Measurements from ENCODE around the gene PHF21B.

PHF21B gene

GRCh38 chr22:45019861-45020655 is 10.3 kb upstream of the PHF21B start:
- no peak for DNase-seq (ENCODE audit: low read depth in 2 of 2, low spot score in 1 of 2)

DNA sequence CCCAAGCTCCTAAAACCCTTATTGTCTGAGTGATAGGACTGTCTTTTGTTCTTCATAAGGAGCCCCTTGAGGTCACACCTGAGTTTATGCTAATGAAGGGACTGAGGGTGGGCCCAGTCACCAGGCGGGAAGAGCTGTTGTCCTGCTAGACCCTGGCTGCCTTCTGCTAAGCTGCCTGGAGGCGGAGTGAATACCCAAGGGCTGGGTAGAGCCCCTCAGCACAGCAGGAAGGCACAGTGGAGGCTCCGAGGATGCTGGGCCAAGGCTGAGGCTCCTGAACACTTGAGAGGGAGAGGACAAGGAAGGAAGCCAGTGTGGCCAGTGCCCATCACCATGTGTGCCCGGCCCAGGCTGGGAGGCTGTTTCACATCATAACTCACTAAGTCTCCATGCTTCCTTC is 4.8 kb upstream of the PHF21B start:
- no peak for DNase-seq (ENCODE audit: low read depth in 2 of 2, low spot score in 1 of 2)

DNA sequence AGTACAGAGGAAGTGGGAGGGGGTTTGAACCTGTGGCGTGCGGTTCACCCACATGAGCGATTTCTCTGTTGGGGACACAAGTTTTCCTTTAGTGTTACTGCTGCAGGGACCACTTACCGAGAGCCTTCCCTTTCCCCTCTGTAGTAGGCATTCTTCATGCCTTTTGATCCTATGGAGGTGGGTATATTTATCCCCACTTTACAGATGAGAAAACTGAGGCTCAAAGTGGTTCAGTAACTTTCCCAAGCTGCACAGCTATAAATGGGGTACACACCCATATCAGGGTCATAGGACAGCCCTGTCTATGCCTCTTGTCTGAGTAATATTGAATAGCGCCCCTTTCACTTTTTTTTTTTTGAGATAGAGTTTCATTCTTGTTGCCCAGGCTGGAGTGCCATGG is 3.3 kb upstream of the PHF21B start:
- no peak for DNase-seq (ENCODE audit: low read depth in 2 of 2, low spot score in 1 of 2)

DNA sequence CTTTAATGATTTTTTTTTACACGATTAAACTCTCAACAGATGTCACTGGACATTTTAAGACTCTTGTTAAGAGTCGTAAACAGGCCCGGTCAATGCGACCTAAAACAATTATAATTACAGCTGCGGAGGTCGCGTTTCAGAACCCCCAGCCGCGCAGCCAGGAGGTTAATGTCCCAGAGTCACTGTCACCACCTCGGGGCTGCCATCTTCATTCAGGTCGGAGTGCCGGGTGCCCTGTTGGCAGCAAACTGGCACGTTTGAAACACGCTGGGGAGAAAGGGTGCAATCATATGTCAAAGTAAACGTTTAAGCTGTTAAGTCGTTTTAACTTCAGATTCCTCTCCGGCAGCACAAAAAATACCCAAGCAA is 711 bp upstream of the PHF21B start:
- DNase-seq (ENCODE audit: low read depth in 2 of 2, low spot score in 1 of 2): no peak

DNA sequence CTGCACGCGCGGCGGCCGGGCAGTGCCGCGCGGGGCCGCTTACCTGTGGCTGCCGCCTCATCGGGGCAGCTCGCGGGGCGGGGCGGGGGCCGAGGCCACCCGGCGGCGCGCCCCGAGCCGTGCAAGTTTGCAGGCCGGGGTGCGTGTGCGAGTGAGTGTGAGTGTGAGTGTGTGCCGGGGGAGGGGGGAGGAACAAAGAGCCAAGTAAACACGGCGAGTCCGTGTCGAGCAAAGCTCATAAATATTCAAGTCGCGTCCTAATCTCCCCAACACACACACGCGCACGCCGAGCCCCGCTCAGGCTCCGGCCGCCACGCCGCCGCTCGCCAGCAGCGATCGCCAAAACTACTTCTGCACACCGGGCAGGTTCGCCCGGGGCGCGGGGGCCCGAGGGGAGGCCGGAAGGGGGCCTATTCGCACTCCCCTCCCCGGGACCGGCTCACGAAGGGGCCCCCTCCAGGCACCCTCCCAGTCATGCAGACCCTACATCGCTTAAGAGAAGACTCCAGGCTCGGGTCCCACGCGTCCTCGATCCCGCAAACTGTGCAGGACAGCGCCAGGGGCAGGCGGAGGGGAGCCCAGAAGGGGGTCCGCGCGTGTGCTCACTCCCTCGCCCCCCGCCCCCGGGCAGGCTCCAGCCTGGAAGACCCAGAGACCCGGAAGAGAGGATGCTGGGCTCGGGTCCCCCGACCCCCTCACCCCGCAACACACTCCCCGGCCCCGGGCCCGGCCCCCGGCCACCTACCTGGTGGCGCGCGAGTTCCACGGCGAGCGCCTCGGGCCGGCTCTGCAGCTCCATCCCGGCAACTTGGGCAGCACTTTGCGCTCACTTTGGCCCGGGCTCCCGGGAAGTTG is 827 bp downstream of the PHF21B start:
- no peak for DNase-seq (ENCODE audit: low read depth in 2 of 2, low spot score in 1 of 2)

DNA sequence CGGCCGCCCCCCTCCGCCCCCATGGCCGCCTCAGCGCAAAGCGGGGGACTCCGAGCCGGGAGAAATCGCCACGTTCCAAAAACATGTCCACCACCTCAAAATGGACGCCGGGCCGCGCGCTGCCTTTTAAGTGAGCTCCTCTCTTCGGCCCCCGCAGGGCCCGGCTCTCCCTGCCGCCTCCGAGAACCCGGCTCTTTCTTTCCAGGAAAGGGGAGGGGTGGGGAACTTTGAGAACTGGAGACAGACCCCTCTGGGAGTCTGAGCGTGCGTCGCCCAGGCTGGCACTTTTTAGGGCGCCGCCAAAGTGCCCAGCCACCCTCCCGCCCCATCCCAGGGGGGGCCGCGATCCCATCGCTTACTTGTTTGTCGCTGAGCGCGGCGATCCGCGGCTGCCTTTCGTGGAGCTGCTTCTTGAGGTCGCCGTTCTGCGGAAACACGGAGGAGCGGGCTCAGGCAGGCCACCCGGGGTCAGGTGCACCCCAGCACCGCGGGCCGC is 1.6 kb downstream of the PHF21B start:
- DNase-seq (ENCODE audit: low read depth in 2 of 2, low spot score in 1 of 2): no peak

DNA sequence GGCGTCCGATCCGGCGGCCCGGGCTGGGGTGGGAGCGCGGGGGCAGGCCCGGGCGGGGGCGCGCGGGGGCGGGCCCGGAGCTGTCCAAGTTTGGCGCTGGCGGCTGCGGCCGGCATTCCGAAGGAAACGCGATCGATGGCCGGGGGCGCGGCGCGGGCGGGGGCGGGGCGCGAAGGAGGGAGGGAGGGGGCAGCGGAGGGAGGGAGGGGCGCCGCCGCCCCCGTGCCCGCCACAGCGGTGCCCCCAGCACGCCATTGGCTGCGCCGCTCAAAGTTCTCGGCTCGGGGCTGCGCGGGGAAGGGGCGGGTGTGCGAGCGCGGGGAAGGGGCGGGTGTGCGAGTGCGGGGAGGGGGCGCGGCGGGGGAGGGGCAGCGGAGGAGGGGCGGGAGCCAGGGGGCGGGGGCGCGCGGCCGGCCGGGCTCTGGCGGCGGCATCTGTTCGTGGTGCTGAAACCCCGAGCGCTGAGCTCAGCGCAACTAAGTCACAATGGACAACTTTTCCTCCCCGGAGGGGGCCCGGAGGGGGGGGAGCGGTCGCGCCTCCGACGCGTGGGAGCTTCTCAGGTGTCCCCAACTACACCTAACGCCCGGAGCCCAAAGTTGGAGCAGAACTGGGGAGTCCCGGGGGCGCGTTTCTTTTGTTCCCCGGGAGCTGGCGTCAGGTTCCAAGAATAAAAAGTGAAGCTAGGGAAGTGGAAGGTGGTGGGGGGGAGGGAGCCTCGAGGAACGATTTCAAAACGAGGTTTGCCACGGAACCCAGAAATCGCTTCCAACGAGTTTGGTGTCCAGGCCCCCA is 2.2 kb downstream of the PHF21B start:
- no peak for DNase-seq (ENCODE audit: low read depth in 2 of 2, low spot score in 1 of 2)

GRCh38 chr22:45006964-45007390 is 2.8 kb downstream of the PHF21B start:
- no peak for DNase-seq (ENCODE audit: low read depth in 2 of 2, low spot score in 1 of 2)

DNA sequence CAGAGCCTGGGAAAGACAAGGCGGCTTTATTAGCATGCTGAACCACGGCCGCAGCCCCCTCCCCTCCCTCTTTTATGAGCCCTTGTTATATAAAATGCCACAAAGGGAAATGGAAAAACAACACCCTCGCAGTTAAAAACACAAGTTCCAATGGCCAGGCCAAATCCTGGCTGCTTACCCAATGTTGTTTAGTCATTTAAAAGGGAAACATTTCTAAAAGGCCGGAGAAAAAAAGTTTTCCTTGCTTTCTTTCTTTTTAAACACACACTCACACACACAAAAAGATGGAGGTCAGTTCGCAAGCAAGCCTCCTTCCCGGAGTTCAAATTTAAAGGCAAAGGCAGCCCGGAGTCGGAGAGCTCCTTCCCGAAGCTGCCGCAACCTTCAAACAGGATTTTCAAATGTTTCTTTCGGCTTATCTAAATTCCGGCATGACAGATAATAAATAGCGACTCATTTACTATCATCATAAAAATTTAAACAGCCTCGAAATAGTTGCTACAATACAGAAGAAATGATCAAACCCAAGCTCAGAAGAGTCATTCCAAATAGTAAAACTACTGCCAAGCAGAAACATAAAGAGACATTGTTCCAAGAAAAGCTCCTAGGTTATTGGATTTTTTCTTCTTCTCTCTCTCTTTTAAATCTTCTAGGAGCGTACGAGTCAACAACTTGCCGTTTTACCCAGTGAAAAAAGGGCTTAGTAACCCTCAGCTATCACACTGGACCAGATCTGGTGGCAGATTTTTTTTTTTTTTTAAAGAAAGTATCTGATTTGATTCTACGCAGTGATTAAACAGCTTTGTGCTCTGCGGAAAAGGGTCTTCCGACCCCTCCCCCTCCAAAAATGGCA is 3.5 kb downstream of the PHF21B start:
- DNase-seq (ENCODE audit: low read depth in 2 of 2, low spot score in 1 of 2): no peak

DNA sequence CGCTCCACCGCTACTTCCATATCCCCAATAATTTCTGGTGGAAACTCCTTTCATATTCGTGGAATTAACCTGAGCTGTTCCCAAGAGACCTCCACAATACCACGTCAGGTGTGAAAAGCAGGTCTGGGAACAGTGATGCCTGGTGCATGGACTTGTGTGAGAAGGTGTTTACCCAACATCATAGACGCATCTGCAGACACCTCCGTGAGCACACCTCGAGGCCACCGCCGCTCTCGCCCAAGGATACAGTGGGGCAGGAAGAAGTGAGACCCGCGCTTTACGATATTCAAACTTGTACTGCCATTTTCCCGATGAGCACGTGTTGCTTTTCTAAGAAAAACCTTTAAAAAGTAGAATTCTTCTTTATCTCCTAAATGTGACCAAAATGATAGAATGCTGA is 8.2 kb downstream of the PHF21B start:
- no peak for DNase-seq (ENCODE audit: low read depth in 2 of 2, low spot score in 1 of 2)

- no peak for DNase-seq (ENCODE audit: low read depth in 2 of 2, low spot score in 1 of 2)
Observed at GRCh38 chr22:45000330-45000729, 9.5 kb downstream of the PHF21B start.

GRCh38 chr22:44999687-45000086 is 10.1 kb downstream of the PHF21B start:
- DNase-seq (ENCODE audit: low read depth in 2 of 2, low spot score in 1 of 2): no peak

DNA sequence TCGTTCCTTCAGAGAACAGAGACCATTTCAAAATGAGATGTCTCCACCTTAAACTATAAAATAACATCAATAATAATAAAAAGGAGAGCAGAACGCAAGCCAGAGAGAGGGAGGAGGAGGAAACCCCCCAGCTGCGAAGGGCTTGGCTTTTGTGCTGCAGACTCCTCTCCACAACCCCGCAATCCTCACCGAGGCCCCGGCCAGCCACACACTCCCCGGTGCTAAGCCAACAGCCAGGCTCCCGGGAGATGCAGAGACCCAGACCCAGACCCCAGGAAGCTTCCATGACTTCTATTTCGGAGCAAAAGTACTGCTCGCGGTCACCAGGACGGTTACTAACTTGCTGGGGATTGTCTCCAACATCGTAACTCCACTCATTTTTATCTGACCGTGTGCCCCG is 10.6 kb downstream of the PHF21B start:
- no peak for DNase-seq (ENCODE audit: low read depth in 2 of 2, low spot score in 1 of 2)

- no peak for DNase-seq (ENCODE audit: low read depth in 2 of 2, low spot score in 1 of 2)
Observed at GRCh38 chr22:44998296-44998695, 11.5 kb downstream of the PHF21B start.

GRCh38 chr22:44997060-44997459 is 12.7 kb downstream of the PHF21B start:
- no peak for DNase-seq (ENCODE audit: low read depth in 2 of 2, low spot score in 1 of 2)

DNA sequence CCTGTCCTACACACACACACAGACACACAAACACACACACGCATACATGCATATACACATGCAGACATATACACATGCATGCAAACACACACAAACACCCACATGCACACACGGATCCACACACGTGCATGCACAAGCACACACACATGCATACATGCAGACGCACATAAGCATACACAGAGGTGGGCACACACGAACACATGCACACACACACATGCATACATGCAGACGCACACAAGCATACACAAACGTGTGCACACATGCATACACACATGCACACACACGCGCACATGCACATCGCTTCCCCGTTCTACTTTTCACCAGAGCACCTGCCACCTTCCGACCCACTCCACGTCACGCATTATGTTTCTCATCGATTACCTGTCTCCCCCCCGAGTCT is 13.2 kb downstream of the PHF21B start:
- DNase-seq (ENCODE audit: low read depth in 2 of 2, low spot score in 1 of 2): no peak

DNA sequence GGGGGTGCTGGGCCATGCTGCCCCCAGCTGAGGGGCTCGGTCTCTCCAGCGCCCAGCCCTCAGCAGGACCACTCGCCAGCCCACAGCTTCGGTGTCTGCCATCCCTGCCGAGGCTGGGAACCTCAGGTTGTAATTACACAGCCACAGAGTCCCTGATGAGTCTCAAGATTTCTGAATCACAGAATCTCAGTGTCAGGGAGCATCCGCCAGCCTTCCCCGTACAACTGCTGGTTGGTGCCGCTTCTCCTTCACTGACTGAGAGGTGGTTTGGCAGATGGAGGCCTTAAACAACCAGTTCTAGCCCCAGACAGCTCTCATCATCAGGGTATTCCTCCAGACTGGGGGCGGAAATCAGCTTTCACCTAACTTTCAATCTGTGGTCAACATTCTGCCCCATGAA is 13.7 kb downstream of the PHF21B start:
- no peak for DNase-seq (ENCODE audit: low read depth in 2 of 2, low spot score in 1 of 2)

DNA sequence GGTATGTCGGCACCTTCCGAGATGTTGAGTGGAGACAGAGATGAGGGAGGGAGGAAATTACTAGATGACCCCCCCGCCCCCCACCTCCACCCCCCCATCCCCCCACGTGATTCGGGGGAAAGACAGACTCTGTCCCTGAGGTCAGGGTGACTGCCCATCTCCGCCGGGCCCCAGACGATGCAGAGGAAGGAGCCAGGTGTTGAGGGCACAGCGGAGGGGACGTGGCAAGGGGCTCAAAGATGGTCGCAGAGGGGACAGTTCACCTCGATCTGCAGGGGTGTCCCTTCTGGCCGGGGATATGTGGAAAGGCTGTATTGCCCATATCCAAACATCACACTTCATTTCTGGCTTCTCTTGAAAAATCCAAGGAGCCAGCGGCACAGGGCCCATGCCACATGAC is 14.1 kb downstream of the PHF21B start:
- no peak for DNase-seq (ENCODE audit: low read depth in 2 of 2, low spot score in 1 of 2)

- DNase-seq (ENCODE audit: low read depth in 2 of 2, low spot score in 1 of 2): no peak
Observed at GRCh38 chr22:44995105-44995514, 14.7 kb downstream of the PHF21B start.

DNA sequence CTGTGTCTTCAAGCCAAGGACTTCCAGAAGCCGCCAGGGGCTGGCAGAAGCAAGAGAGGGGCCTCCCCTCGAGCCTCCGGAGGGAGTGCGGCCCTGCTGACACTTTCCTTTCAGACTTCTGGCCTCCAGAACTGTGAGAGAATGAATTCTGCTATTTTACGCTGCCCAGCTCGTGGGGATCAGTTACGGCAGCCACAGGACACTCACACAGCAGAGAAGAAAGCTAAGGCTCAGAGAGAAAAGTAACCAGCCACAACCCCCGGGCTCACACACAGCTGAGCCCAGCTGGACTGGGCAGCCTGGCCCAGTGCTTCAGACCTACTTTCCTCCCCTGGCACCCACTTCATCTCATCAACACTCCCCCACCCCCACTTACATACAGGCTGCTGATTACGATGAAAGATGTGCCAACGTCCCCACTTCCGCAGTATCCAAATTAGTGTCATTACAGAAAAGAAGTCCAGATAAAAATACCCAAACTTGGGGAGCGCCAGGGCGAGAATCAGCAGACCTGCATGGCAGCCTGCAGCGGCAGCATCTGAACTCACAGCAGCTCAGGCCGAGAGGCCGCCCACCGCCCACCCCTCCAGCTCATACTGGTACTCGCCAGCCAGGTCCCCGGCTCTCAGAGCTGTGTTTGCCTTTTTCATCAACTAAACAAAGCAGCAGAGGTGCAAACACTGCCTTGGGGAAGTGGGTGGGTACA is 15.3 kb downstream of the PHF21B start:
- no peak for DNase-seq (ENCODE audit: low read depth in 2 of 2, low spot score in 1 of 2)
